Fibroblast of lung (primary cell): ENCODE measurements around the gene ENG. TPM values are rescaled to one million over a fixed set of nuclear protein-coding genes. Genes with fewer than 3 reads are reported as not detected.

Experiments
- DNase-seq, 2 donors: peaks; one replicate each; pipeline versions ENCODE4 v3.0.0 to v3.0.0-alpha.2; 2010; ENCODE audit warnings: low read depth in 2 of 2
- H2AFZ ChIP-seq: 2 replicates; pipeline ENCODE4 v1.5.1; 2012; ENCODE audit warnings: low read length, control low read depth, inconsistent platforms
- H3K27ac ChIP-seq: 2 replicates; pipeline ENCODE4 v1.5.1; 2011; ENCODE audit warnings: low read length, control low read depth; ENCODE audit not compliant: insufficient read depth
- H3K27me3 ChIP-seq: 2 replicates; pipeline ENCODE4 v1.5.1; 2011; ENCODE audit warnings: mild to moderate bottlenecking, low read length; ENCODE audit not compliant: control insufficient read depth, insufficient read depth
- H3K36me3 ChIP-seq: 2 replicates; pipeline ENCODE4 v1.5.1; 2011; ENCODE audit warnings: low read length; ENCODE audit not compliant: control insufficient read depth, insufficient read depth
- H3K4me1 ChIP-seq: 2 replicates; pipeline ENCODE4 v1.5.1; 2011; ENCODE audit warnings: low read length; ENCODE audit not compliant: control insufficient read depth, insufficient read depth; ENCODE audit errors: extremely low read depth
- H3K4me2 ChIP-seq: 2 replicates; pipeline ENCODE4 v1.5.1; 2011; ENCODE audit warnings: low read length, control low read depth; ENCODE audit not compliant: insufficient read depth; ENCODE audit errors: extremely low read depth
- H3K4me3 ChIP-seq, 4 experiments: fragments of 200-600 bp in 1 of 4; sonication (generic) in 1 of 4; replicated peaks in 1 of 4; 2 replicates each; pipeline ENCODE4 v1.5.1; 2011 to 2016; ENCODE audit warnings: low read length in 4 of 4, low read depth in 3 of 4, mild to moderate bottlenecking in 3 of 4, control low read depth in 2 of 4, inconsistent platforms in 1 of 4, mixed read lengths in 1 of 4; ENCODE audit not compliant: insufficient read depth in 1 of 4; ENCODE audit errors: control extremely low read depth in 1 of 4
- H3K79me2 ChIP-seq: 2 replicates; pipeline ENCODE4 v1.5.1; 2012; ENCODE audit warnings: mild to moderate bottlenecking, low read length, inconsistent platforms; ENCODE audit not compliant: control insufficient read depth, insufficient read depth
- H3K9ac ChIP-seq: 2 replicates; pipeline ENCODE4 v1.5.1; 2011; ENCODE audit warnings: mild to moderate bottlenecking, low read length, control low read depth; ENCODE audit not compliant: insufficient read depth
- H3K9me3 ChIP-seq: 2 replicates; pipeline ENCODE4 v1.5.1; 2012; ENCODE audit warnings: low read depth, low read length; ENCODE audit not compliant: control insufficient read depth, insufficient read depth
- H4K20me1 ChIP-seq: 2 replicates; pipeline ENCODE4 v1.5.1; 2011; ENCODE audit warnings: low read length; ENCODE audit not compliant: control insufficient read depth, insufficient read depth; ENCODE audit errors: extremely low read depth
- EZH2 ChIP-seq: IDR thresholded peaks from 2 replicates; pipeline ENCODE4 v1.5.1; 2012; ENCODE audit warnings: low read length, control low read depth, mild to moderate bottlenecking; ENCODE audit errors: missing control alignments
- polyA plus RNA-seq, 2 donors: library from polyadenylated mRNA; depleted of rRNA in 1 of 2; stranded (reverse) in 1 of 2; unstranded in 1 of 2; fragments of >200 nt; gene quantifications; 2 replicates each; pipeline ENCODE4 v1.2.1, GENCODE V29; 2011 to 2012; ENCODE audit warnings: missing spikeins in 1 of 2
- total RNA-seq: library from RNA; depleted of rRNA; stranded (reverse); fragments of >200 nt; gene quantifications from 2 replicates; pipeline ENCODE4 v1.2.1, GENCODE V29; 2014
- TF ChIP-seq, protein P1 (sequence below), 2 donors: IDR thresholded peaks in 1 of 2; conservative IDR thresholded peaks in 1 of 2; 1 replicate in 1 of 2; 2 replicates in 1 of 2; pipeline ENCODE4 v1.5.1; 2011 to 2012; ENCODE audit warnings: low read length in 2 of 2, control low read depth in 1 of 2, inconsistent platforms in 1 of 2, low read depth in 1 of 2, mild to moderate bottlenecking in 1 of 2

Gene ENG
- total and polyA plus RNA-seq, 2 donors (not counting 1 experiment from before 2014, with no cell fraction given), result 30.4 to 59.0 TPM

- TF ChIP-seq, protein P1, sequence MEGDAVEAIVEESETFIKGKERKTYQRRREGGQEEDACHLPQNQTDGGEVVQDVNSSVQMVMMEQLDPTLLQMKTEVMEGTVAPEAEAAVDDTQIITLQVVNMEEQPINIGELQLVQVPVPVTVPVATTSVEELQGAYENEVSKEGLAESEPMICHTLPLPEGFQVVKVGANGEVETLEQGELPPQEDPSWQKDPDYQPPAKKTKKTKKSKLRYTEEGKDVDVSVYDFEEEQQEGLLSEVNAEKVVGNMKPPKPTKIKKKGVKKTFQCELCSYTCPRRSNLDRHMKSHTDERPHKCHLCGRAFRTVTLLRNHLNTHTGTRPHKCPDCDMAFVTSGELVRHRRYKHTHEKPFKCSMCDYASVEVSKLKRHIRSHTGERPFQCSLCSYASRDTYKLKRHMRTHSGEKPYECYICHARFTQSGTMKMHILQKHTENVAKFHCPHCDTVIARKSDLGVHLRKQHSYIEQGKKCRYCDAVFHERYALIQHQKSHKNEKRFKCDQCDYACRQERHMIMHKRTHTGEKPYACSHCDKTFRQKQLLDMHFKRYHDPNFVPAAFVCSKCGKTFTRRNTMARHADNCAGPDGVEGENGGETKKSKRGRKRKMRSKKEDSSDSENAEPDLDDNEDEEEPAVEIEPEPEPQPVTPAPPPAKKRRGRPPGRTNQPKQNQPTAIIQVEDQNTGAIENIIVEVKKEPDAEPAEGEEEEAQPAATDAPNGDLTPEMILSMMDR (conservative IDR thresholded peaks at IDR 0.05 in 1 of 2, IDR thresholded peaks at IDR 0.05 in 1 of 2; ENCODE audit: low read depth in 1 of 2, low read length in 2 of 2), result no peak
- no peak for TF ChIP-seq EZH2
- no peak overlapping the region for H3K9ac ChIP-seq
- DNase-seq, result peak in 1 of 2 donors; percentile 48
- H3K79me2 ChIP-seq, result peaks cover 48% of the 10 kb centered on the region
- H3K27ac ChIP-seq, result peak overlapping the region; percentile 37
- peaks cover 7% of the 10 kb centered on the region for H3K36me3 ChIP-seq
- H3K9me3 ChIP-seq, result no peaks in the 10 kb centered on the region
- H4K20me1 ChIP-seq, result no peaks in the 10 kb centered on the region
- no peak overlapping the region for H3K4me3 ChIP-seq
- no peaks in the 10 kb centered on the region for H3K27me3 ChIP-seq
- peak overlapping the region; percentile 15 for H3K4me2 ChIP-seq
- H3K4me1 ChIP-seq, result peaks cover 38% of the 10 kb centered on the region
- no peak overlapping the region for H2AFZ ChIP-seq
Observed at GRCh38 chr9:127833555-127833954, 20.9 kb downstream of the ENG start.

- peaks cover 42% of the 10 kb centered on the region for H3K79me2 ChIP-seq
- H2AFZ ChIP-seq, result no peak overlapping the region
- peak overlapping the region; percentile 36 for H3K27ac ChIP-seq
- no peak overlapping the region for H3K9ac ChIP-seq
- no peaks in the 10 kb centered on the region for H3K9me3 ChIP-seq
- H4K20me1 ChIP-seq, result no peaks in the 10 kb centered on the region
- H3K4me2 ChIP-seq, result no peak overlapping the region
- peaks cover 31% of the 10 kb centered on the region for H3K4me1 ChIP-seq
- TF ChIP-seq EZH2, result no peak
- TF ChIP-seq, protein P1 (conservative IDR thresholded peaks at IDR 0.05 in 1 of 2, IDR thresholded peaks at IDR 0.05 in 1 of 2; ENCODE audit: low read depth in 1 of 2, low read length in 2 of 2), result no peak
- no peak overlapping the region for H3K4me3 ChIP-seq
- peak in 1 of 2 donors; percentile 48 for DNase-seq
- H3K36me3 ChIP-seq, result peaks cover 7% of the 10 kb centered on the region
- no peaks in the 10 kb centered on the region for H3K27me3 ChIP-seq
Observed at GRCh38 chr9:127832248-127832647, 22.2 kb downstream of the ENG start.

DNA sequence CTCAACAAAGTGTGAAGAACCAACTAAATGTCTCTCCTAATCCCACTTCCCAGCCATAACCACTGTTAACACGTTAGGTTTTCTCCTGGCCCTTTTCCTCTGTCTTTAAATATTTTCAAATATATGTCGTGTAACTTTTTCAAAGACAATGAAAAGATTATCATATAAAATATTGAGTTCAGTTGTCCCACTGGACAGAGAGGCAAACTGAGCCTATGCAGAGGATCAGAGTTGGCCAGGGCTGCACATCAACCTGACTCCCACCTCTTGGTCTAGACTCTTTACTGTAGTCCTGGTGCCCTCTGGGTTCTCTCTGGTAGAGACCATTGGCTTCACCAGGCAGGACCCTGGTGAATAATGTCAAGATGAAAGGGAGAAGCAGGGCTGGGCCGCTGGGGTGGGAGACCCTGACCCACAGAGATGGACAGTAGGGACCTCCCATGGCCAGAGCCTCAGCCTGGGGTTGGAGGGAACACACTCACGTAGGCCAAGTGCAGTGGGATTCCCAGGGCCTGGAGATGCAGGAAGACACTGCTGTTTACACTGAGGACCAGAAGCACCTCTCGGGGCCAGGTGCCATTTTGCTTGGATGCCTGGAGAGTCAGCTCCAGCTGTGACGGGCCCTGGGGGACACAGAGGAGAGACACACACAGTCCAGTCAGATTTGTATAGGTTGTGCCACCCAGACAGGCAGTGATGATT lies 25.1 kb downstream of the ENG start:
- peak overlapping the region; percentile 82 for H3K27ac ChIP-seq
- no peaks in the 10 kb centered on the region for H3K9me3 ChIP-seq
- H2AFZ ChIP-seq, result no peak overlapping the region
- no peaks in the 10 kb centered on the region for H3K27me3 ChIP-seq
- peaks cover 24% of the 10 kb centered on the region for H3K36me3 ChIP-seq
- H3K4me1 ChIP-seq, result peaks cover 17% of the 10 kb centered on the region
- H3K4me2 ChIP-seq, result no peak overlapping the region
- H3K79me2 ChIP-seq, result peaks cover 29% of the 10 kb centered on the region
- no peak overlapping the region for H3K4me3 ChIP-seq
- DNase-seq, result no peak
- H4K20me1 ChIP-seq, result no peaks in the 10 kb centered on the region
- no peak overlapping the region for H3K9ac ChIP-seq
- no peak for TF ChIP-seq EZH2
- TF ChIP-seq, protein P1 (conservative IDR thresholded peaks at IDR 0.05 in 1 of 2, IDR thresholded peaks at IDR 0.05 in 1 of 2; ENCODE audit: low read depth in 1 of 2, low read length in 2 of 2), result no peak
